Brain microvascular endothelial cell (primary cell): Measurements from ENCODE around the gene MSI1.
A peak's percentile ranks its signal among the peaks of the same experiment; 100 is the strongest.

Experiments
- DNase-seq: peaks from one replicate; pipeline ENCODE4 v3.0.0-alpha.2; 2020
- H3K27ac ChIP-seq: fragments of 250-450 bp; sonication (Bioruptor Pico); 2 replicates; pipeline ENCODE4 v1.5.1; 2020; ENCODE audit warnings: mild to moderate bottlenecking, moderate library complexity
- H3K27me3 ChIP-seq: fragments of 250-450 bp; sonication (Bioruptor Pico); replicated peaks from 2 replicates; pipeline ENCODE4 v1.5.1; 2020; ENCODE audit warnings: mild to moderate bottlenecking
- H3K36me3 ChIP-seq: fragments of 250-450 bp; sonication (Bioruptor Pico); replicated peaks from 2 replicates; pipeline ENCODE4 v1.5.1; 2020; ENCODE audit warnings: mild to moderate bottlenecking
- H3K4me3 ChIP-seq: 2 replicates; pipeline ENCODE4 v1.5.1; 2011; ENCODE audit warnings: low read depth, mild to moderate bottlenecking, control low read depth, low read length, moderate library complexity
- in situ Hi-C: cut with HindIII; loops from 2 replicates; pipeline ENCODE4 v1.10.0; 2017; ENCODE audit warnings: low sequenced_read_pairs, low pct_ligation_motif_present
- TF ChIP-seq, protein P1 (sequence below): IDR thresholded peaks from 2 replicates; pipeline ENCODE4 v1.5.1; 2011; ENCODE audit warnings: low read depth, mild to moderate bottlenecking, moderate library complexity, low read length, control low read depth, inconsistent platforms; ENCODE audit errors: missing control alignments

Gene MSI1

DNA sequence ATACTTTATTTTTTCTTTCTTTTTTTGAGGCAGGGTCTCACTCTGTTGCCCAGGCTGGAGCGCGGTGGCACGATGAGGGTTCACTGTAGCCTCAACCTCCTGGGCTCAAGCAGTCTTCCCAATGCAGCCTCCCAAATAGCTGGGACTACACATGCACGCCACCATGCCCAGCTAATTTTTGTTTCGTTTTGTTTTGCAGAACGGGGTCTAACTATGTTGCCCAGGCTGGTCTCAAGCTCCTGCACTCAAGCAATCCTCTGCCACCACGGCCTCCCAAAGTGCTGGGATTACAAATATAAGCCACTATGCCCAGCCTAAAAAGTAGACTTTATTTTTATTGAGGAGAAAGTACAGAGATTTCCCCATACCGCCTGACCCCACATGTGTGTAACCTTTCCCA is 4.7 kb upstream of the MSI1 start:
- Histone ChIP-seq H3K36me3 (no peaks in the 10 kb centered on the region), H3K4me3 (no peak overlapping the region), H3K27me3 (peaks cover 46% of the 10 kb centered on the region), H3K27ac (no peak overlapping the region)
- TF ChIP-seq, protein P1, sequence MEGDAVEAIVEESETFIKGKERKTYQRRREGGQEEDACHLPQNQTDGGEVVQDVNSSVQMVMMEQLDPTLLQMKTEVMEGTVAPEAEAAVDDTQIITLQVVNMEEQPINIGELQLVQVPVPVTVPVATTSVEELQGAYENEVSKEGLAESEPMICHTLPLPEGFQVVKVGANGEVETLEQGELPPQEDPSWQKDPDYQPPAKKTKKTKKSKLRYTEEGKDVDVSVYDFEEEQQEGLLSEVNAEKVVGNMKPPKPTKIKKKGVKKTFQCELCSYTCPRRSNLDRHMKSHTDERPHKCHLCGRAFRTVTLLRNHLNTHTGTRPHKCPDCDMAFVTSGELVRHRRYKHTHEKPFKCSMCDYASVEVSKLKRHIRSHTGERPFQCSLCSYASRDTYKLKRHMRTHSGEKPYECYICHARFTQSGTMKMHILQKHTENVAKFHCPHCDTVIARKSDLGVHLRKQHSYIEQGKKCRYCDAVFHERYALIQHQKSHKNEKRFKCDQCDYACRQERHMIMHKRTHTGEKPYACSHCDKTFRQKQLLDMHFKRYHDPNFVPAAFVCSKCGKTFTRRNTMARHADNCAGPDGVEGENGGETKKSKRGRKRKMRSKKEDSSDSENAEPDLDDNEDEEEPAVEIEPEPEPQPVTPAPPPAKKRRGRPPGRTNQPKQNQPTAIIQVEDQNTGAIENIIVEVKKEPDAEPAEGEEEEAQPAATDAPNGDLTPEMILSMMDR = no peak
- no peak for DNase-seq
- in situ Hi-C loops = no loop called here

GRCh38 chr12:120370343-120371243 is 1.6 kb upstream of the MSI1 start:
- H3K4me3 ChIP-seq = no peak overlapping the region
- TF ChIP-seq, protein P1 = no peak
- H3K36me3 ChIP-seq = no peaks in the 10 kb centered on the region
- no peak for DNase-seq
- peaks cover 59% of the 10 kb centered on the region for H3K27me3 ChIP-seq
- H3K27ac ChIP-seq = no peak overlapping the region
- in situ Hi-C loops = no loop called here

DNA sequence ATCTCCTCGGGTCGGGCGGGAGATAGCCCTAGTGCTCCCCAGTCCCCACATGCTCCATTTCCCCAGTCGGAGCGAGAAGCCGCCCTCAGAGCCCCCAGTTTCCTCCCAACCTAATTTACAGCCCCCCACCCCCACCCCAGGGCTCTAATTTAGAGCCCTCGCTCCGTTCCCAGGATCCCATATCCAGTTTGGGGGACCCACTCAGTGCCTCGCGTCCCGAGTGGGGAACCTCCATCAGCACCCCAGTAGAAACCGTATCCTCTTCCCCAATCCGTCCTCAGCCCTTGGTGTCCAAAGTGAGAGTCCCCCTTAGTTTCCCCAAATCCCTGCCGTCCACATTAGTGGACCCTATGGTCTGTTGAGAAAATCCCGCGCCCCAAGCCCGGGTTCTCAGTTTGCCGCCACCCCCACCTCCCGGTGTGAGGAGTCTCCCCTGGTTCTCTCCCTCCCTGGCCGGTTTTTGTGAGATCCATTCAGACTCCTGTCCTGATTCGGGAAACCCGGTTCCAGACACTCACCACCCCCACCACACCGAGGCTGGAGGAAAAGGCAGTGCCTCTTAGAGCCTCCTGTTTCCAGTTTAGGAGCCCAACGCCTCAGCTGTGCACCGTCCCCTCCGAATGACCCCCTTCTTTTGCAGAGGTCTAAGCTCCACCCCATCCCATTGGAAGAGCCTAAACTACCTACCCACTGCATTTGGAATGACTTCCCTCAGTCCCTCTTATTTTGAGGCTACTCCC is 809 bp upstream of the MSI1 start:
- in situ Hi-C loops = no loop called here
- Histone ChIP-seq H3K4me3 (peak overlapping the region; percentile 22), H3K27me3 (peaks cover 56% of the 10 kb centered on the region), H3K36me3 (no peaks in the 10 kb centered on the region), H3K27ac (no peak overlapping the region)
- TF ChIP-seq, protein P1 = no peak
- no peak for DNase-seq

DNA sequence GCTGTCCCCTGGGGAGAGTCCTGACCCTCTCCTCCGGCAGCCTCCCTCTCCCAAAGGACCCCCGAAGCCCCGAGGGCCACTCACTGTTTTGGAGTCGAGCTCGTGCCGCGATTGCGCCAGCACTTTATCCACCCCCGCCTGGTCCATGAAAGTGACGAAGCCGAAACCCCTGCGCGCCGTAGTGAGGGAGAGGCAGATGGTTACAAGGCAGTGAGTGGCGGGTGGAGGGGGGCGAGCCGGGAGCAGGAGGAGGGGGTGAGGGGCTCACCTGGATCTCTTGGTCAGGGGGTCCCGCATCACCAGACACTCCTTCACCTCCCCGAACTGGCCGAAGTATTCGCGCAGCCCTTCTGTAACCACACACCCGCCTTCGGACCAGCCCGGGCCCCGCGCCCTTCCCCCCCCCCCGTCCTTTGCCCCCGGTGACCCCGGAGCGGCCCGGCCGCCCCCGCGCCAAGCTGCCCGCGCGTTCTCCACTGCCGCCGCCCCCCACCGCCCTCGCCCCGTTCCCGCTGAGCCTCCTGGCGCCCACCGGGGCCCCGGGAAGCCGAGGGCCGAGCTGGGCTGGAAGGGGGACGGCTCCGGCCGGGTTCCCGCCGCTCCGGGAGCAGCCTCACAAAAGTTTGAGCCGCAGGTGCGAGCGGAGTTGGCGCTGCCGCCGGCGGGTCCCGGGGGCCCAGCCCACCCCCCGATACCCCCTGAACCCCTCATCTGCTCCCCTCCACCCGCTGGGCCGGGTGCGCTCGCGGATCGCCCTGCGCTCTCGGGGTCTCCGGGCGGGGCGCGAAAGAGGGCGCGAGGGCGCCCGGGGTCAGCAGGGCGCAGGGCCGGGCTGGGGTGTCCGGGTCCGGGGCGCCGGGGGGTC is 808 bp downstream of the MSI1 start:
- no peak for DNase-seq
- in situ Hi-C loops = no loop called here
- no peak overlapping the region for H3K27ac ChIP-seq
- H3K36me3 ChIP-seq = no peaks in the 10 kb centered on the region
- TF ChIP-seq, protein P1 = no peak
- peaks cover 49% of the 10 kb centered on the region for H3K27me3 ChIP-seq
- peak overlapping the region; percentile 29 for H3K4me3 ChIP-seq

GRCh38 chr12:120367233-120367923 is 1.6 kb downstream of the MSI1 start:
- Histone ChIP-seq H3K4me3 (no peak overlapping the region), H3K36me3 (no peaks in the 10 kb centered on the region), H3K27me3 (peaks cover 43% of the 10 kb centered on the region), H3K27ac (no peak overlapping the region)
- TF ChIP-seq, protein P1 = peak; percentile 73
- no peak for DNase-seq
- in situ Hi-C loops = no loop called here
